ENCODE measurements around the gene MGRN1.

The MGRN1 gene

GRCh38 chr16:4675864-4676786, 51.5 kb downstream of the MGRN1 start:
- DNase-seq (ENCODE audit: low read depth) = peak; percentile 38

DNA sequence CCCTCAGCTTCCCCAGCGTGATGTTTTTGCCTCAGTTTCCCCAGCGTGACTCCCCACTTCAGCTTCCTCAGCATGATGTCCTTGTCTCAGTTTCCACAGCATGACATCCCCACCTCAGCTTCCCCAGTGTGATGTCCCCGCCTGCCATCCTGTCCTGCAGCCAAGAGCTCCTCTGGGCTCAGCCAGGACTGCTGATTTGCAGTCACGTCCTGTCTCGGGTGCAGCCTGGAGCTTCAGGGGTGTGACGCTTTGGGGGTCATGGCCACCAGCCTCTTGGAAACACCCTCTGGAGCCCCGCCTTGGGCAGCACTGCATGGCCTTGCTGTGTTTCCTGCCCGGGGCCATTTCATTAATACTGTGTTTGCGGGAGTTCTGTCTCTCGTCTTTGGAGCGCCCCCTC, 52.2 kb downstream of the MGRN1 start:
- no peak for DNase-seq (ENCODE audit: low read depth)

DNA sequence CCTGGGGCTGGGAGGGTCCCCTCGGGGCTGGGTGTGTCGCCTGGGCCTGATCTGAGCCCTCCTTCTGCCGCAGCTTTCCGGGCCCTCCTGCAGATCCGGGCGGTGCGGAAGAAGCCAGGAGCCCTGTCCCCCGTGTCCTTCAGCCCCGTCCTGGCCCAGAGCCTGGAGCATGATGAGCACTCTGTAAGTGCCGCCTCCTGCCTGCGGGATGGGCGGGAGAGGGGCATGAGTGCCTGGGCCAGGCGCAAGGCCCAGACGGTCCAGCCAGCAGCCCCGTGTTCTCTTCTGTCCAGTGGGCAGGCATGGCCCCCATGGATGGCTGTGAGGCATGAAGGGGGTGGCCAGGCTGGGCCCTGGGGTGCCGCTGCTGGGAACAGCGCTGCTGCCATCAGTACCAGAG, 52.8 kb downstream of the MGRN1 start:
- DNase-seq (ENCODE audit: low read depth) = no peak

DNA sequence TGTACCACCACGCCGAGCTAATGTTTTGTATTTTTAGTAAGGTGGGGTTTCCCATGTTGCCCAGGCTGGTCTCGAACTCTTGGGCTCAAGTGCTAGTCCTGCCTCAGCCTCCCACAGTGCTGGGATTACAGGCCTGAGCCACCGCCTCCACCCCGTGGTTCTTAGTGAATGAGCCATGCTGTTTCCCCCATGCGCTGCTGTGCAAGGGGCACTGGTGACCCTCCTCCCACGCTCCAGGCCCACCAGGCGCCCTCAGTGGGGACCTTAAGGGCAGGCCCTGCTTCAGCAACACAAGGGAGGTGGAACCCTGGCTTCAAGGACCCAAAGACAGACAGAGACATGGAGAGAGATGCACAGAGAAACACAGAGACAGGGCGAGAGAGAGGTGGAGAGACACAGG, 53.4 kb downstream of the MGRN1 start:
- no peak for DNase-seq (ENCODE audit: low read depth)

- DNase-seq (ENCODE audit: low read depth) = no peak
Measured at GRCh38 chr16:4678596-4678995, 54.0 kb downstream of the MGRN1 start.

- DNase-seq (ENCODE audit: low read depth) = no peak
Measured at GRCh38 chr16:4679156-4679849, 54.7 kb downstream of the MGRN1 start.

- DNase-seq (ENCODE audit: low read depth) = no peak
Measured at GRCh38 chr16:4679850-4680636, 55.4 kb downstream of the MGRN1 start.

GRCh38 chr16:4680673-4681470, 56.2 kb downstream of the MGRN1 start:
- no peak for DNase-seq (ENCODE audit: low read depth)

DNA sequence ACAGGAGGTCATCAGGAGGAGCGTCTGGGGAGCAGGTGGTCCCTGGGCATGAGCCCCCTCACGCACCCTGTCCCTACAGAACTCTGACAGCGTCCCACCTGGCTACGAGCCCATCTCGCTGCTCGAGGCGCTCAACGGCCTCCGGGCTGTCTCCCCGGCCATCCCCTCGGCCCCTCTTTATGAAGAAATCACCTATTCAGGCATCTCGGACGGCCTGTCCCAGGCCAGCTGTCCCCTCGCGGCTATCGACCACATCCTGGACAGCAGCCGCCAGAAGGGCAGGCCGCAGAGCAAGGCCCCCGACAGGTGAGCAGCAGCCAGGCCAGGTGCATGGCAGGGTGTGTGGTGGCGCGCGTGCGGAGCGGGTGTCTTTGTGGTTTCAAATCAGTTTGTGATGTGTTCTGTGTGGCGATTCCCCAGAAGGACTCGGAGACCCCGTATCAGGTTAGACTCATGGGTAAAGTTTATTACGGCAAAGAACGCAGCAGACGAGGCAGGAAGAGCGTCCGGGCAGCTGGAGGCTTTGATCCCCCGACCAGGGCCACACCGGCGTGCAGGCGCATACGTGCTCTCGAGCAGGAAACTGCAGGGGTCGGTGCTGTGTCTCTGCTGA, 57.0 kb downstream of the MGRN1 start:
- DNase-seq (ENCODE audit: low read depth) = no peak

DNA sequence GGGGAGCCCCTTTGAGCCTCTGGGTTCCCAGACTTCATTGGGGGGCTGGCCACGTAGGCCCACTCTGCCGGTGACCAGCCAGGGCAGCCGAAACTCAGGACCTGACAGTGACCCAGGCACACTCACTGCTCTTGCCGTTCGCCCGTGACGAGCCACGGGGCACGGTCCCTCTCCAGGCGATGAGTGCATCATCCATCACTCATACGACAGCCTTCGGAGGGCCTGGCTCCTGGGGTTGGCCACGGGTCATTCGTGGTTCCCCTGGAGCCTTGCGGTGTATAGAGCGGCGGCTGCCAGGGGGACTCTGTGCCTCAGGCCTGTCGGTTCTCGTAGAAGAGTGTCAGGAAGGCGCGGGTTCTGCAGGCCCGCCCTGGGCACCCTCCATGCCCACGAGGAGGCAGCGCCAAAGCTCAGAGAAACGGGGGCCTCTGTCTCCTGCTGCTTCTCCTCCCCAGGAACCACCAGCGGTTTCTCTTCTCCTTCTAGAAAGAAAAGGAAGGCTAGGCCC, 57.5 kb downstream of the MGRN1 start:
- DNase-seq (ENCODE audit: low read depth) = no peak

GRCh38 chr16:4682616-4683254, 58.1 kb downstream of the MGRN1 start:
- DNase-seq (ENCODE audit: low read depth) = no peak

GRCh38 chr16:4683255-4684057, 58.8 kb downstream of the MGRN1 start:
- no peak for DNase-seq (ENCODE audit: low read depth)

- DNase-seq (ENCODE audit: low read depth) = no peak
Measured at GRCh38 chr16:4684058-4684715, 59.6 kb downstream of the MGRN1 start.

DNA sequence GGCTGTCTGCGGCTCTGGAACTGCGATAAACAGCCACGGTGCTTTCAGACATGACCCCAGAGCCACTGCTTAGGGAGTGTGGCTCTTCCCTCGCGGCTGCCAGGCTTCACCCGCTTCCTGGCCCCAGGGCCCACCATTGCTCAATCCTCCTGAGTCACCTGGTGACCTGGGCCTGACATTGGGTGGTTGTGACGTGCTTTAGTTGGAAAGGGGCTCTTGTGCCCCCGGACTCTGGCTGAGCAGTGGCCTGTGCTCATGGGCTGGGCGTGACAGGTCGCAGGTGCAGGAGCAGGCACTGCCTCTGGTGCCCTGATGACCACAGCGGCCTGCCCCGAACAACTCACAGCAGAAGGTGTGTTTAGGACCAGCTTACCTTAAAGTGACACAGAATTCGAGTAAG, 60.1 kb downstream of the MGRN1 start:
- DNase-seq (ENCODE audit: low read depth) = no peak

- DNase-seq (ENCODE audit: low read depth) = no peak
Measured at GRCh38 chr16:4685292-4685691, 60.7 kb downstream of the MGRN1 start.

- no peak for DNase-seq (ENCODE audit: low read depth)
Measured at GRCh38 chr16:4685776-4686496, 61.3 kb downstream of the MGRN1 start.

DNA sequence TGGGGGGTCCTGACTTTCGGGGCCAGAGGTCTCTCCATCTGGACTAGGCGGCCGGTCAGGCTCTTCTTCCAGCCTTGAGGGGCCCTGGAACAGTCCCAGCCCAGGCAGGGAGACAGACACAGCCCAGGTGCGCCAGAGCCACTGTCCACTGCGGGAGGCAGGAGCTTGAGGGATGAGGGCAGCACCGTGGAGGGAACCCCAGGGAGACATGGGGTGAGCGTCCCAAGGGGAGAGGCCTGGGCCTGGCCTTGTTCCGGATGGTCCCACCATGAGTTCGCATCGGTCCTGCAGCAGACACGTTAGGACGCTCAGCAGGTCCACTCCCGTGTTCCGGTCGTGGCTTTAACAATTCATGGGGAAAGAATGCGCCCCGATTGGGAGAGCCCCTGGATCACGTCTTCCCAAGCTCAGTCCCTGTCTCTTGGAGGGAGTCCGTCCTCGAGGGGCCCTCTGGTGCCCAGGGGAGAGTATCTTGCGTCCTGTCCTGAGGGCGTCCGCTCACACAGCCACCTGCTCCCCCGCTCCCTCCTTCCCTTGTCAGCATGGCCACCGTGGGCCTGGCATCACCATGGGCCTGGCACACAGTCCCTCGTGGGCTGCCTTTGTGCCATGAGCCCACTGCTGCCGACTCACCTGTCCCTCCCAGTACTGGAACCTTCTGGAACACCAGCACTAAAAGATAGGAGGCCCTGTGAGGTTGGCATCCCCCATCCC, 62.0 kb downstream of the MGRN1 start:
- no peak for DNase-seq (ENCODE audit: low read depth)

DNA sequence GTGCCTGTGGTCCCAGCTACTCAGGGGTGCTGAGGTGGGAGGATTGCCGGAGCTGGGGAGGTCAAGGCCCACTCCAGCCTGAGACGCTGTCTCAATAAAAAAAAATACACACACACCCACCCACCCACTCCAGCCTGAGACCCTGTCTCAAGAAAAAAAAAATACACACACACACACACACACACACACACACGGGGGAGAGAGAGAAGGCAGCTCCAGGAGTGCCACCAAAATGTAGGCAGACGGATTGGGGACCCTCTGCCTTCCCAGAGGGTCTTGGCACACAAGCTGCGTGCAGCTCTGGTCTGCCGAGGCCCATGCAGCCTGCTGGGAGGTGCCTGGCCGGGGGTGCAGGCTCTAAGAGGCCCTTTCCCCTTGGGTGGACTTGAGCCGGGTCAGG, 62.8 kb downstream of the MGRN1 start:
- no peak for DNase-seq (ENCODE audit: low read depth)
